Adrenal gland (tissue), 12 donors: ENCODE results near the gene TNRC6C. TPM values are rescaled to one million over a fixed set of nuclear protein-coding genes. Genes with fewer than 3 reads are reported as not detected.

Experiments
- DNase-seq, 7 donors: peaks; one replicate each; pipeline ENCODE4 v3.0.0-alpha.2; 2019 to 2020
- H3K27ac ChIP-seq, 5 donors: fragments of 200-600 bp; sonication (generic) in 4 of 5; 1 replicate in 3 of 5; 2 replicates in 2 of 5; pipeline versions ENCODE4 v1.5.1 to v1.8.0; 2016 to 2020; ENCODE audit warnings: mild to moderate bottlenecking in 1 of 5
- H3K27me3 ChIP-seq: fragments of 200-600 bp; 2 replicates; pipeline ENCODE4 v1.8.0; 2021
- H3K36me3 ChIP-seq, 2 donors: fragments of 200-600 bp; replicated peaks in 1 of 2; 1 replicate in 1 of 2; 2 replicates in 1 of 2; pipeline versions ENCODE4 v1.5.1 to v1.8.0; 2018 to 2022
- H3K4me1 ChIP-seq, 2 donors: fragments of 200-600 bp; replicated peaks in 1 of 2; 1 replicate in 1 of 2; 2 replicates in 1 of 2; pipeline versions ENCODE4 v1.5.1 to v1.8.0; 2018 to 2021
- H3K4me3 ChIP-seq, 4 donors: fragments of 200-600 bp; sonication (generic) in 3 of 4; one replicate each; pipeline ENCODE4 v1.5.1; 2016 to 2018
- H3K9me3 ChIP-seq, 3 donors: fragments of 200-600 bp; sonication (generic) in 1 of 3; replicated peaks in 1 of 3; 1 replicate in 2 of 3; 2 replicates in 1 of 3; pipeline versions ENCODE4 v1.5.1 to v1.8.0; 2016 to 2021
- POLR2A ChIP-seq, 2 donors: fragments of 450-650 bp; IDR thresholded peaks; one replicate each; pipeline ENCODE4 v1.6.1; 2017; ENCODE audit warnings: antibody characterized with exemption in 2 of 2, mild to moderate bottlenecking in 2 of 2, moderate library complexity in 1 of 2
- WGBS, 4 donors: extraction: QIAGEN DNeasy Blood & Tissue Kit in 2 of 4; methylation state at CpG; one replicate each; pipeline versions ENCODE4 v1.1.5 to v1.1.7; 2013 to 2017; 5-methylcytosine and 5-hydroxymethylcytosine counted together
- intact Hi-C, 2 donors: fragments of 100-400 bp; cut with DNase I; formaldehyde crosslinking; loops; one replicate each; pipeline versions ENCODE4 v1.14.1 to v1.15.0; 2022 to 2023
- polyA plus RNA-seq, 3 donors: library from polyadenylated mRNA; stranded (reverse); fragments of 200-250 nt in 2 of 3; fragments of 350-450 nt in 1 of 3; fragmentation: Illumina TruSeq in 1 of 3; extraction: RNeasy Lipid Tissue Mini Kit (QIAGEN cat#74804) in 1 of 3; gene quantifications; one replicate each; pipeline ENCODE4 v1.2.3, GENCODE V29; 2013 to 2014
- total RNA-seq, 9 donors: library from RNA; depleted of rRNA in 4 of 9; stranded (reverse); fragments of >200 nt in 4 of 9; fragments of 120-200 nt in 1 of 9; fragmentation: NEBNext Ultra II Directional in 1 of 9; extraction: Animal tissue kit (Norgen Biotek cat#: 25700) in 1 of 9; gene quantifications; one replicate each; pipeline versions ENCODE4 v1.1.0 to v1.2.4, GENCODE V29; 2013 to 2023
- TF ChIP-seq, protein P1 (sequence below), 6 experiments: fragments of 450-650 bp in 4 of 6; fragments of 200-600 bp in 2 of 6; sonication (generic) in 1 of 6; IDR thresholded peaks; 1 replicate in 5 of 6; 2 replicates in 1 of 6; pipeline versions ENCODE4 v1.5.1 to v1.8.0; 2016 to 2021; ENCODE audit warnings: antibody characterized with exemption in 6 of 6, mild to moderate bottlenecking in 2 of 6, moderate library complexity in 1 of 6
- donor health status: healthy with polysubstance abuse.
- donor health status: Bipolar disorder and iron deficiency.
- donor health status: DM: yes; HTN: yes; CAD: no.
- donor health status: DM: no; HTN: no; CAD: no.
- donor health status: DM: no; HTN: no; CAD: no.
- donor health status: DM: yes; HTN: yes; CAD: no.

Gene TNRC6C
- total and polyA plus RNA-seq, 12 donors: 2.8 to 18.7 (median 11.2) TPM

DNA sequence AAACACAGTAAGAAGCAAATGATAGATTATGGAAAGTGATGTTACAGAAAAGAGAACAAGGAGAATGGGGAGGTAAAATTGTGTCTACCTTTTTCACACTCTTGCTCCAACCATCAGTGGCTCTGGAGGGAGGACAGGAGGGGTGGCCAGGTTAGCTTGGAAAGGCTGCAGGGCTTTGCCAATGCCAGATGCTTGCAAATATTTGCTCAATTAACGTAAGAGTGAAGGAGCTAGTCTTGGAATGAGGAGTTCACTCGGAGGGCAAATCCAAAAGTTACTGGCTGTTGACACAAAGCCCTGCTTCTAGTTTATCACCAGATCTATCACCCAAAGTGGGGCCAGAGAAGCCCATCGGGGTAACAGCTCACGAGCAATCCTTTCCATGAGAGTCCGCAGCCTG, 7.4 kb upstream of the TNRC6C start:
- WGBS, 4 donors: 51 to 61% (median 54%) methylated on average over 5 of the region's 5 CpGs
- no peak overlapping the region for H3K27ac ChIP-seq
- no peaks in the 10 kb centered on the region for H3K36me3 ChIP-seq
- intact Hi-C loops: no loop called here
- H3K4me1 ChIP-seq: no peaks in the 10 kb centered on the region
- no peaks in the 10 kb centered on the region for H3K27me3 ChIP-seq
- no peak for TF ChIP-seq POLR2A (IDR thresholded peaks at IDR 0.05)
- TF ChIP-seq, protein P1, sequence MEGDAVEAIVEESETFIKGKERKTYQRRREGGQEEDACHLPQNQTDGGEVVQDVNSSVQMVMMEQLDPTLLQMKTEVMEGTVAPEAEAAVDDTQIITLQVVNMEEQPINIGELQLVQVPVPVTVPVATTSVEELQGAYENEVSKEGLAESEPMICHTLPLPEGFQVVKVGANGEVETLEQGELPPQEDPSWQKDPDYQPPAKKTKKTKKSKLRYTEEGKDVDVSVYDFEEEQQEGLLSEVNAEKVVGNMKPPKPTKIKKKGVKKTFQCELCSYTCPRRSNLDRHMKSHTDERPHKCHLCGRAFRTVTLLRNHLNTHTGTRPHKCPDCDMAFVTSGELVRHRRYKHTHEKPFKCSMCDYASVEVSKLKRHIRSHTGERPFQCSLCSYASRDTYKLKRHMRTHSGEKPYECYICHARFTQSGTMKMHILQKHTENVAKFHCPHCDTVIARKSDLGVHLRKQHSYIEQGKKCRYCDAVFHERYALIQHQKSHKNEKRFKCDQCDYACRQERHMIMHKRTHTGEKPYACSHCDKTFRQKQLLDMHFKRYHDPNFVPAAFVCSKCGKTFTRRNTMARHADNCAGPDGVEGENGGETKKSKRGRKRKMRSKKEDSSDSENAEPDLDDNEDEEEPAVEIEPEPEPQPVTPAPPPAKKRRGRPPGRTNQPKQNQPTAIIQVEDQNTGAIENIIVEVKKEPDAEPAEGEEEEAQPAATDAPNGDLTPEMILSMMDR (IDR thresholded peaks at IDR 0.05): no peak
- no peak for DNase-seq
- no peaks in the 10 kb centered on the region for H3K9me3 ChIP-seq
- H3K4me3 ChIP-seq: no peak overlapping the region

DNA sequence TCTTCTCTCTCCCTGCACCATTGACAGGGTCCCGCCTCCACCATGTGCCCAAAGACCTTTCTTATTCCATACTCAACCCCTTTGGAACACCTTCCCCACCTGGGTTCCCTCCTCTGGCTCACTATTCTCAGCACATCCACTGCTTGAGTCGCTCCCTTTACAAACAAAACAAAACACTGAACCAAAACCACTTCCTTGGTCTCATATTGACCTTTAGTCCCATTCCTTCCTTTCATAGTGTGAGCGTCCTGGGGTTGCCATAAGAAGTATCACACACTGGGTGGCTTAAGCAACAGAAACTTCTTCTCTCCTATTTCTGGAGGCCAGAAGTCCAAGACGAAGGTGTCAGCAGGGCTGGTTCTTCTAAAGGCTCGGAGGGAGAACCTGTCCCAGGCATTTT, 6.1 kb upstream of the TNRC6C start:
- intact Hi-C loops: no loop called here
- DNase-seq: no peak

DNA sequence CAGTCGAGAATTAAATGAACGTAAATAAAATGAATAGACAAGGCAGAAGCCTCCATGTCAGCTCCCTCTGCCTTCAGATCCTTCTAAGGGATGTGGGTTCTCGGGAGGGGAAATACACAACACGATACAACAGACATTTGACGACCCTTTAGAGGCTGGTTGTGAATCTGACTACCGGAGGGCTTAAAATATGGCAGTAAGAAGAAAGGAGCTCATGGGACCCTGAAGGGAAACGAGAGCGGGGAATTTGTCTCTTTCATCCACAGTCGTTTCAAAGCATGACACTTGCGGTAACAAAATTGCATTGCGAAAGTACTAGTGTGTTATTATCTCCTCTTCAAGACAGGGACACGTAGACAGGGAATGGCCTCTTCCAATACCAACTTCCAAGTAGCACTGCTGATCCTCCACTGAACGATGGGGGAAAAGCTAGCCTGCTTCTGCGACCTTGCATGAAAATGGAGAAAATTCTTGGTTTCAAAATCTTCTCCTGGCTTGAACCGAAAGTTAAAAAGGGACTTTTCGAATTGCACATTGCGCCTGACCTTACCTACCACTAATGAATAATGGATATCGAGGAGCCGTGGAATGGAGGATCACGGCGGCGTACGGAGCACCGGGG, 1.2 kb upstream of the TNRC6C start:
- no peaks in the 10 kb centered on the region for H3K27me3 ChIP-seq
- peak overlapping the region in 3 of 5 donors; percentile 68 to 99 (median 82) for H3K27ac ChIP-seq
- no peaks in the 10 kb centered on the region for H3K9me3 ChIP-seq
- peak overlapping the region in 3 of 4 donors; percentile 62 to 89 (median 71) for H3K4me3 ChIP-seq
- H3K4me1 ChIP-seq: peaks cover 10 to 19% of the 10 kb centered on the region in 2 donors
- TF ChIP-seq, protein P1 (IDR thresholded peaks at IDR 0.05): no peak
- no peak for TF ChIP-seq POLR2A (IDR thresholded peaks at IDR 0.05)
- intact Hi-C loops: no loop called here
- 14 to 19% (median 16%) methylated on average over 22 to 24 of the region's 24 CpGs for WGBS, 4 donors
- H3K36me3 ChIP-seq: no peaks in the 10 kb centered on the region
- peak in 3 of 7 donors; percentile 12 to 31 (median 22) for DNase-seq

More for the DNA sequence above, 6.1 kb upstream of the TNRC6C start:
- H3K27ac ChIP-seq: no peak overlapping the region
- H3K4me1 ChIP-seq: no peaks in the 10 kb centered on the region
- no peak for TF ChIP-seq POLR2A (IDR thresholded peaks at IDR 0.05)
- TF ChIP-seq, protein P1 (IDR thresholded peaks at IDR 0.05): no peak
- no peak overlapping the region for H3K4me3 ChIP-seq
- WGBS, 4 donors: 71 to 85% (median 80%) methylated on average over 5 of the region's 5 CpGs
- no peaks in the 10 kb centered on the region for H3K9me3 ChIP-seq
- H3K27me3 ChIP-seq: no peaks in the 10 kb centered on the region
- H3K36me3 ChIP-seq: no peaks in the 10 kb centered on the region

DNA sequence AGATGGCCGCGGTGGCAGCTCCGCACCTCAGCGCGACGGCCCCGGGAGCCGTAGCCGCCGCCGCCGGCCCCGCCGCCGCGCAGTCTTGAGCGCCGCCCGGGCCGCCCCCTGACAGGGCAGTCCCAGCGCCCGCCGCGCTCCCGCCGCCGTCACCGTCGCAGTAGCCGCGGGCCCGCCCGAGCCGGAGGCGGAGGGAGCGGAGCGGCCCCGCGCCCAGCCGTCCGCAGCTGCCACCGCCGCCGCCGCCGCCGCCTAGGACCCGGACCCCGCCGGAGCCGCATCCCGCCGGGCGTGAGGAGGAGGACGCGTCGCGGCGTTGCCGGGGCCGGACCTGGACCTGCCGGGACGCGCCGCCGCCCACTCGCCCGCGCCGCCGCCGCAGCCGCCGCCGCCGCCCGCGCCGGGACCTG, 218 bp downstream of the TNRC6C start:
- peak in 1 of 7 donors; percentile 21 for DNase-seq
- peak overlapping the region in 3 of 5 donors; percentile 68 to 99 (median 82) for H3K27ac ChIP-seq
- intact Hi-C loops: no loop called here
- H3K4me1 ChIP-seq: peaks cover 10 to 32% of the 10 kb centered on the region in 2 donors
- no peaks in the 10 kb centered on the region for H3K36me3 ChIP-seq
- no peaks in the 10 kb centered on the region for H3K9me3 ChIP-seq
- WGBS, 4 donors: 0 to 1% methylated on average over 46 to 77 of the region's 79 CpGs; no CpG with 5 or more reads in 2 of the 4 donors
- peak overlapping the region in 1 of 4 donors; percentile 89 for H3K4me3 ChIP-seq
- H3K27me3 ChIP-seq: no peaks in the 10 kb centered on the region
- TF ChIP-seq POLR2A (IDR thresholded peaks at IDR 0.05): no peak
- TF ChIP-seq, protein P1 (IDR thresholded peaks at IDR 0.05): peak in 1 of 6 experiments; percentile 8
